NT2/D1 (cell line): ENCODE measurements around the gene KRT40.

Source experiments
- SUZ12 ChIP-seq: IDR thresholded peaks from 2 replicates; pipeline ENCODE4 v1.6.1; 2011; ENCODE audit not compliant: insufficient read length, insufficient read depth; ENCODE audit errors: extremely low read depth
- YY1 ChIP-seq: IDR thresholded peaks from 2 replicates; pipeline ENCODE4 v1.6.1; 2011; ENCODE audit not compliant: insufficient read length, insufficient read depth
- ZNF274 ChIP-seq: IDR thresholded peaks from 2 replicates; pipeline ENCODE4 v1.6.1; 2011; ENCODE audit warnings: mild to moderate bottlenecking, low read depth, low read length

DNA sequence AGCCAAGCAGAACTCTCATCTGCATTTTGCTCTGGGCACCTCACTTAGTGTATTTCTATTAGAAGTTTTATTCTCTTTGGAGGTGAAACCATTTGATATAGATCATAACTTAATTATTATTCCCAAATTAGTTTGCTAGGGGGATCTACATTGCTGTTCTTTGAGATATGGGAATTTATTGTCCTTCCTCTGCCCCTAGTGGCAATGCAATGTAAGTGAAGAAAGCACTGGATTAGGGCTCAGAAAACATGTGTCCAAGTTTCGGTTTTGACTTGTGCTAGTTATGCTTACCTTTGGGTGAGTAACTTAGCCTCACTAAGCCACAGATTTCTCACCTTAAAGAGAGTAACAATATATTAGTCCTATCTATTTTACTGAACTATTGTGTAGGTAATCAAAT is 20.3 kb downstream of the KRT40 start:
- TF ChIP-seq YY1 (no peak), ZNF274 (no peak), SUZ12 (no peak)
